NCI-H345 treated with DMSO at 0.1 percent for 48 hours (cell line): Measurements from ENCODE around the gene LGALS16.
A peak's percentile ranks its signal among the peaks of the same experiment; 100 is the strongest.
"Not testable (repeated sequence)": the region's sequence is repeated elsewhere in the genome, so short reads cannot be mapped to it uniquely, and the experiment has no call there.

Source experiments
- DNase-seq: peaks from one replicate; lab custom pipeline; 2025; ENCODE audit not compliant: unreplicated experiment; lab: John Stamatoyannopoulos, UW

The LGALS16 gene, protein sequence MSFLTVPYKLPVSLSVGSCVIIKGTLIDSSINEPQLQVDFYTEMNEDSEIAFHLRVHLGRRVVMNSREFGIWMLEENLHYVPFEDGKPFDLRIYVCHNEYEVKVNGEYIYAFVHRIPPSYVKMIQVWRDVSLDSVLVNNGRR

DNA sequence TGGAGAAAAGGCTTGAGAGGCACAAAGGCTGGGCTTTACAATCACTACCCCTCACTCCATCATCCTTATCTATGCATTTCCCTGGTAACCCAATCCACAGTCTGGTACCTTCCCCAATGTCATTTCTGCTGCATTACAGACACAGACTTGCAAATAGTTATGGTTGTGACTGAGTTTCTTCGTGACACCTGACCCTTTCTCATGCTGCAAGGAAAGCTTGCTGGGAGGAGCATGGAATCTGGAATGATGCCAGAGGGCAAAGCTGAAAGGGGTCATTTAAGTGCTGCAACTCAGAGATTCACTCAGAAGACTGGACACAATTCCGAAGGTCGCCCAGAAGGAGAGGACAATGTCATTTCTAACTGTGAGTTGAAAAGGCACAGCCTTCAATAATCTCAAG, at the start of gene LGALS16:
TSS of gene LGALS16 (plus strand) at position 301 of the 400 bp plus-strand sequence. CDS start at position 350, 49 bp downstream.
- DNase-seq: no peak

DNA sequence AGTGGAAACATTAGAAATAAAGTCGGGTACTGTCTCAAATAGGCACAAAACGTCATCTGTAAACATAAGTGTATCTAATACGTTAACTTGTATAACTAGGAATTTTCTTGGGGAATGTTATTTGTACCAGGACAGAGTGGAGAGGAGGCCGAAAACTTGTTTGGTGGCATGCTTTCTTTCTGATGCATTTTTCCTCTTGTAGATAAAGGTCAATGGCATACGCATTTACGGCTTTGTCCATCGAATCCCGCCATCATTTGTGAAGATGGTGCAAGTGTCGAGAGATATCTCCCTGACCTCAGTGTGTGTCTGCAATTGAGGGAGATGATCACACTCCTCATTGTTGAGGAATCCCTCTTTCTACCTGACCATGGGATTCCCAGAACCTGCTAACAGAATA, 48.7 kb upstream of the LGALS16 start:
- DNase-seq: no peak

DNA sequence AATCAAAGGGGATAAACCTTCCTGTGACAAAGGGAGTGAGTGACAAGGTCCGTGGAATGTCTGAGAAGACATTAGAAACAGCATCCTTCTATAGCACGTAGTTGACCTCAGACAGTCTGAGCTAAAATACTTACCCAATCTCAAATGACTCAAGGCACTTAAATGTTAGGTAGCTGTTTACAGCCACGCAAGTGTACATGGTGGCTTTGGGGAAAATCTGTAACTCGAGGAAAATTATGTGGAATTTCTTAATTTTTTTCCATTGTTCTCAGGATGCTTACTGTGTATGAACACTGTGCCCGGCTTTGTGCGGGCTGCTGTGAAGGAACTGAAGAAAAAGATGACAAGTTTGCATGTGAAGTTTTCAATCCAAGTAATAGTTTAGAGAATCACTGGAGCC, 48.2 kb upstream of the LGALS16 start:
- no peak for DNase-seq

- no peak for DNase-seq
These were observed 42.1 kb upstream of the LGALS16 start for GRCh38 chr19:39613597-39613996.

GRCh38 chr19:39617745-39618144, 38.0 kb upstream of the LGALS16 start:
- DNase-seq: no peak

- no peak for DNase-seq
These were observed 31.8 kb upstream of the LGALS16 start for GRCh38 chr19:39623946-39624345.

- DNase-seq: not testable (repeated sequence)
These were observed 28.1 kb upstream of the LGALS16 start for GRCh38 chr19:39627631-39628030.

DNA sequence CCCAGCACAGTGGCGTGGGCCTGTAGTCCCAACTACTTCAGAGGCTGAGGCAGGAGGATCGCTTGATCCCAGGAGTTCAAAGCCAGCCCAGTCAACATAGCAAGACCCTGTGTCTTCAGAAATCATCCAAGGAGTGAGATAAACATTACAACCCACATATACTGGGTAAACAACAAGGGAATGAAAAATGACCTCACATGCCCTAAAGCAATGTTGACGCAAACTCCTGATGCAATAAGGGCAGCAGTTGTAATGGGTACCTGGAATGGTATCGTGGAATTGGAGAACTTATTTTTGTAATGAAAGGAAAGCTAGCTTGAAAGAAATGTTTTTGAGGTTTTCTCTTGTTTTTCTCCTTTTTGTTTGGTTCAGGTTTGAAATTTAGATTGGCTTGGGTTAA, 24.5 kb upstream of the LGALS16 start:
- DNase-seq: no peak

DNA sequence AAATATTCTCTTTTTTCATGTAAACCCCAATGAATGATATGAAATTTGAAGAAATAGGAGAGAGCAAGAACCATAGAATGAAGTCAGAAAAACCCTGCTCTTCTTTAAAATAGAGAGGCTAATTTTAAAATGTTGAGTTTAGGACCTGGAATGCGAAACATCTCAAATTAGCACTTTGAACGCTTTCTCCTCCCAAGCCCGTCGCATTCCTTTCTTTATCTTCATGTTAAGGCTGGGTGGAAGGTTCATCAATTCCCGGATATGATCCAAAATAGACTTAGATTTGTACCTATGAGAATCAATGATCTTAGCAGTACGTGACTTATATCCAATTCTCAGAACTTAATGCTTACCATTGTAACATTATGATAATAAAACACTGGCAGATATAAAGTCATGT, 24.1 kb upstream of the LGALS16 start:
- no peak for DNase-seq

DNA sequence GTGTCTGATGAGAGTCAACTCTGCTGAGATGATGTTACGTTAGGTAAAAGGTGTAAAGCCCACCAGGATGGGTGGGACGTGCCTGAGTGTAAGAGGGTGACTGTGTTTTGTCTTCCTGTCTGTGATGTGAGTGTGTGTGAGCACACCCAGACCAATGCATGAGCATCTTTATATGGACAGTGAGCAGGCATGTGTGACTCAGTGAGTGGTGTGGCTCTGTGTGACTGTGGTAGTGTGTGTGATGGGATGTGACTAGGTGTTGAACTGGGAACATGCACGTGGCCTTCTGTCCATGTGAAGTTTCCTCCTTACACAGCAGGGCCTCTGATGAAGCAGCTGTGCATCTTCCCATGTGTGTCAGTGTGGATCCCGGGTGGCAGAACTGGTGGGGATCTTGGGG, 17.8 kb upstream of the LGALS16 start:
- DNase-seq: no peak

DNA sequence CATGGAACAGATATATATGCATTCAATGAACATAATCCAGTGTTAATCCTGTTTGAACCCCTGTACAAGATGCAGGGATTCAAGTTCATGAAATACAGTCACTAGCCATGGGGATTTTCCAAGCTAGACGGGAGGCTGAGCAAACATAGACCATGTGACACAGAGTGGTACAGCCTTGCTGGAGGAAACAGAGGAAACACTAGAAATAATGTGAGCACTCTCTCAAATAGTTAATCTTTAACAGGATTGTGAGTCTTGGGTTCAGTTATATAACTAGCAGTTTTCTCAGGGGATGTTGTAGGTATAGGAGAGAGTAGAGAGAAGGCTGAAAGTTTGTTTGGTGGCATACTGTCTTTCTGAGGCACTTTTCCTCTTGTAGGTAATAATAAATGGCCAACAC, 13.9 kb upstream of the LGALS16 start:
- DNase-seq: no peak

DNA sequence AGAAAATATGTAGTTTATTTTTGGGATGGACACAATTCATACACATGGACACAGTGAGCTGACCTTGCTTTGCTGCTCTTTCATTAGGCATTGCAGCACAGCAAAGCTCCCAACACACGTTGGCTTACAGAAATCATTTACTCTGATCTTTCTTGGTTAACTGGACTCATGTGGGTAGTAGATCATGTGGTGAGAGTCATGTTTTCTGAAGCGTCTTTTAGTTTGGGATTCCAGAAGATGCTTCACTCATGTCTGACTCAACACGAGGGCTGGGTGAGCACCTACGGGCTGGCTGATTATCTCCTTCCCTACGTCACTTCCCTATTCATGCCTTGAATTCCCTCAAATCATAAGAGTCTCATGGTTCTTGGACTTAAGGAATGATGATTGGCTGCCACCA, 12.1 kb upstream of the LGALS16 start:
- no peak for DNase-seq

DNA sequence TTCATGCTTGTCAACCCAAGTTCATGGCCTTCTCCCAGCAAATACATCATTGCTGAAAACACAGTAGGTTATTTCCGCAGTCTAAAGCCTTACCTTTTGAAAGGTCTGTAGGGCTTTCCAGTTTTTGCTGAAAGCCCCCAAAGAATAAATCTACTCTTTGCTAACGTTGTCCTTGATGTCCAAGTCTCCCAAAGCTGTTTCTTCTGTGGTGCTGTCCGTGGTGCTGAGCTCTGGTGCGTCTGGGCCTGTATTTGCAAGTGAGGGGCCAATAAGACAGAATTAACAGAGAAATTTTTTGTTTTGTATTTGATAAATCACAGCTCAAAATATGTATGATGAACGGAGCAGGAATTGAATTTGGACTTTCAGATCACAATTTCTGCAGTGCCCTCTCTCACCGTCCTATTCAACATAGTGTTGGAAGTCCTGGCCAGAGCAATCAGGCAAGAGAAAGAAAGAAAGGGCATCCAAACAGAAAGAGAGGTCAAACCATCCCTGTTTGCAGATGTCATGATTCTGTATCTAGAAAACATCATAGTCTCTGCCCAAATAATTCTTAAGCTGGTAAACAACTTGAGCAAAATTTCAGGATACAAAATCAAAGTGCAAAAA, 9.8 kb upstream of the LGALS16 start:
- no peak for DNase-seq

GRCh38 chr19:39647918-39648317, 7.8 kb upstream of the LGALS16 start:
- no peak for DNase-seq

GRCh38 chr19:39659791-39660190, 4.1 kb downstream of the LGALS16 start:
- DNase-seq: no peak

DNA sequence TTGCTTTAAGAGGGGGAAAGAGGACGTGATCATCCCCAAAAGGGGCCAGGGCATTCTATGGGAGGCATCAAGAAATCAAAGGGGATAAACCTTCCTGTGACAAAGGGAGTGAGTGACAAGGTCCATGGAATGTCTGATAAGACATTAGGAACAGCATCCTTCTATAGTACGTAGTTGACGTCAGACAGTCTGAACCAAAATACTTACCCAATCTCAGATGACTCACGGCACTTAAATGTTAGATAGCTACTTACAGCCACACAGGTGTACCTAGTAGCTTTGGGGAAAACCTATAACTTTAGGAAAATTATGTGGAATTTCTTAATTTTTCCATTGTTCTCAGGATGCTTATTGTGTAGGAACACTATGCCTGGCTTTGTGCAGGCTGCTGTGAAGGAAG, 4.9 kb downstream of the LGALS16 start:
- DNase-seq: no peak

- no peak for DNase-seq
These were observed 5.9 kb downstream of the LGALS16 start for GRCh38 chr19:39661565-39661964.

DNA sequence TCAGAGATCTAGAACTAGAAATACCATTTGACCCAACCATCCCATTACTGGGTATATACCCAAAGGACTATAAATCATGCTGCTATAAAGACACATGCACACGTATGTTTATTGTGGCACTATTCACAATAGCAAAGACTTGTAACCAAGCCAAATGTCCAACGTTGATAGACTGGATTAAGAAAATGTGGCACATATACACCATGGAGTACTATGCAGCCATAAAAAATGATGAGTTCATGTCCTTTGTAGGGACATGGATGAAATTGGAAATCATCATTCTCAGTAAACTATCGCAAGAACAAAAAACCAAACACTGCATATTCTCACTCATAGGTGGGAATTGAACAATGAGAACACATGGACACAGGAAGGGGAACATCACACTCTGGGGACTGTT, 14.1 kb downstream of the LGALS16 start:
- not testable (repeated sequence) for DNase-seq

DNA sequence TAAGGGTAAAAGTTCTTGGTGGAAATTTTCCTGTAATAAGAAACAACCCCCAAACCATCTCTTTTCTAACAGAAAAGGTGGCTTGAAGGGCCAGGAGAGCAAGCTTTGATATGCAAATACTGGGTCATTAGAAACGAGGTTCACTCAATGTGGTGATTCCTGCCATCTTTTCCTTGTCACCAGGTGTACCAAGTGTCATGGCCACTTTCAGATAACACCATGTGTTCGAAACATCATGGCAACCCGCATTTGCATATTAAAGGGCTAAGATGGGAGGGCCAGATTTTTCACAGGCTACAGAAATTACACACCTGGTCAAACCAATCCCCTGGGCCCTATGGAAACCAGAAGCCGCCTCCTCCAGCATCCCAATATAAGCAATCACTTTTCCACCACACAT, 15.3 kb downstream of the LGALS16 start:
- DNase-seq: no peak

DNA sequence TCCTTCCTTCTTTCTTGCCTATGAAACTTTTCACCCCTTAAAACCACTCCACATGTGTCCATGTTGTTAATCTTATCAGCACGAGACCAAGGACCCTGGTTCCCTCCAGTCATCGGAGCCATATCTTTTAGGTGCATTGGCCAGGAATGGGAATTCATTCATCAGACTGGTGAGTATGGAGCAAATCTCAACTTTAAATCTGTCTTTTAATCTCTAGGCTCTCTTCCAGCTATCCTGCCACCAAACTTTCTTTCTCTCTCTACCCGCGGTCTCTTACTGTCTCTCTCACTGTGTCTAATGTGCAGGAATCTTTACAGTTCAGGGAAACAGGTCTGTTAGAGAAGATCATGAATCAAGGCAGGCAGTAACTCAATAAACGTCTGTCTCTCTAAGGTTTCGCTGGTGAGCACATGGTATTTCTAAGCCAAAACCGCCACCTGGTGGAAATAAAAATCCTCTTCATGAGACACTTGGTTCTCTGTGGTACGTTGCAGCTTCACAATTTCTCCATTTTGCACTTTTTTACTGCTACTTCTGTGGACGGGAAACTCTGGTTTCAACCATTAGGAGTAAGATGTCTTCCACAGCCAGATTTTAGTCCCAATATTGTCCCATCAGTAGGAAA, 16.1 kb downstream of the LGALS16 start:
- peak; percentile 79 for DNase-seq

GRCh38 chr19:39672473-39672872, 16.8 kb downstream of the LGALS16 start:
- DNase-seq: no peak

- peak; percentile 5 for DNase-seq
These were observed 18.1 kb downstream of the LGALS16 start for GRCh38 chr19:39673862-39674261.

DNA sequence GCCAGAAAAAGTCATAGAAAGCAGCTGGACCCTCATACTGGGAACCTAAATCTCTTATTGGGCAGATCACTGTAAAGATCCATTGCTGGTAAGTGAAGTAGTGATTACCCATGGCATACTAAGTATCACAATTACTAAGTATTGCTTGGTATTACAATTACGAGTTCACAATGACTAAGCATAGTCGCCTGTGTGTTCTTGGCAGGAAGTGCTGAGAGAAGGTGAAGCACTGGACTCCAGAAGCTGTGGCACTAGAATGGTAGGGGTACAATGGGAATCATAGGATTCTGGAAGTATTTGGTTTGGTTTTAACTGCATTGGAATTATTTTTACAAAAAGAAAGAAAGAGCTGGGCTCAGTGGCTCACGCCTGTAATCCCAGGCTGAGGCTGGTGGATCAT, 20.3 kb downstream of the LGALS16 start:
- no peak for DNase-seq
